GM11168 (cell line): ENCODE data around the gene PGM2.

Experiments used
- in situ Hi-C: fragments of 300-500 bp; cut with MboI; formaldehyde crosslinking; loops from one replicate; pipeline ENCODE4 v1.12.0; 2022; ENCODE audit warnings: low sequenced_read_pairs; ENCODE audit not compliant: unreplicated experiment

Gene PGM2

DNA sequence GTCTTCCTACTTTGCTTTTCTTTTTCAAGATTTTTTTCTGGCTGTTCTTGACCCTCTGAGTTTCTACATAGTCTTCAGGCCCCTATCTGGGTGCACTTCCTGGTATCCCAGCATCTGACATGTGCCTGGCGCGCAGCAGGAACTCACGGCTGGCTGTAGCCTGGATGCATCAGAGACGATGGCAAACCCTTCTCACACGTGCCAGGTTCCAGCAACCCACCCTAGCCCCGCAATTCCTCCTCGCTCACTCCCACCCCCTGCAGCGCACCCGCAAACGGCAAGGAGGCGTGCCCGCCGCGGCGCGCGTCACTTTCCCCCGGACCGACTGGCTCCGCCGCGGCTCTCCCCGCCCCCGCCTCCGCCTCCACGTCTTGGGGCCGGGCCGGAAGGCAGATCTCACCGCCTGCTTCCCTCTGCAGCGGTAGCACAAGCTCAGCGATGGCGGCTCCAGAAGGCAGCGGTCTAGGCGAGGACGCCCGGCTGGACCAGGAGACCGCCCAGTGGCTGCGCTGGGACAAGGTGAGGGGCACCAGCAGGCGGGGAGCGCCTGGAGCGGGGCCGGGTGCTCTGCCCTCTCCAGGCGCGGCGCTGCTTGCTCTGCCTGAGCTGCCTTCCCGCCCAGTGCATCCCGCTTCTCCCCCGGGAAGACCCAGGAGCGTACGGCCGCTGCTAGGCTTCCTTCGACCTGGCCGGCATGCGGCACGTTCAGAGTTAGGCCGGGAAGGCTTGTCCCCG lies at the start of gene PGM2:
TSS of gene PGM2 (plus strand) at position 392 of the 735 bp plus-strand sequence. CDS start at position 439, 47 bp downstream.
- in situ Hi-C loops: no loop called here

DNA sequence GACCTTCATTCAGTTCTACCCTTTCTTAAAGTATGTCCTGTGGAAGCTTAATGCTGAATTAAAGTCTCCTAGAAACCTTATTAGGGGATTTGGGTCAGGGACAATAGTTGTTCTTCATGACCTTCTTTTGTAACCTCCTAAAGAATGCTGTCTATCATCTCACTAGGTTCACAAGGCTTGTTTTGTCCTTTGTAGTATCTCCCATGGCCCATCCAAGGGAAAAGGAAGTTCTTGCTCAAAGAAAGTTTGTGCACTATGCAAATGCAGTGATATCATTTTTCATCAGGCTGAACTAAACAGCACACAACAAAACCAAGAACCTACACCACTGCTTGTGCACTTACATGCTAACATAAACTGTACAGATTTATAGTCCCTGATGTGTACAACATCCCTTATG lies 46.6 kb upstream of the PGM2 start:
- in situ Hi-C loops: loop anchor here (10.0 kb wide), 1 partner anchor 175 kb away; no protein-coding TSS in a partner anchor

DNA sequence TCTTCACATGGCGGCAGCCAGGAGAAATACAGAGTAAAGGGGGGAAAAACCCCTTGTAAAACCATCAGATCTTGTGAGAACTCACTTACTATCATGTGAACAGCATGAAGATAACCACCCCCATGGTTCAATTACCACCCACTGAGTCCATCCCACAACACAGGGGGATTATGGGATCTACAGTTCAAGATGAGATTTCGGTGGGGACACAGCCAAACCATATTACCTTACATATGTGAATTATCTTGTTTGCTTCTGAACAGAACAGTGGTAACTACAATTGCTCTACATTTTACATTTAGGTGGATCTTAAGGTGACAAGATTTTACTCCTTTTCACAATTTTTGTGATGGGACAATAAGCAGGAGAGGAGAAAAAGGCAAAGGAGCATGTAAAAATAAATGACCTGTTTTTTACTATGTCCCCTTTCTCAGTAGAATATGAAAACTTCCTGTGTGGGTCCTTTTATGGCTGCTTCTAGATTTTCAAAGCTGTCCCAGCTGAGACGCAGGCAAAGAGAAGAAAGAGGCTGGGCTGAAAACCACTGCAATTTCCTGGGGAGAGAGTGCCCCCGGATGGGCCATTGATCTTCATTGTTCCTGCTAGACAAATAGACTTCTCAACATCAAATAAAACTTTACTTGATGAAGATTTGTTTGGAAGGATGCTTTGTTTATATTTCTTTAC lies 45.9 kb upstream of the PGM2 start:
- in situ Hi-C loops: loop anchor here (10.0 kb wide), 1 partner anchor 176 kb away; no protein-coding TSS in a partner anchor

DNA sequence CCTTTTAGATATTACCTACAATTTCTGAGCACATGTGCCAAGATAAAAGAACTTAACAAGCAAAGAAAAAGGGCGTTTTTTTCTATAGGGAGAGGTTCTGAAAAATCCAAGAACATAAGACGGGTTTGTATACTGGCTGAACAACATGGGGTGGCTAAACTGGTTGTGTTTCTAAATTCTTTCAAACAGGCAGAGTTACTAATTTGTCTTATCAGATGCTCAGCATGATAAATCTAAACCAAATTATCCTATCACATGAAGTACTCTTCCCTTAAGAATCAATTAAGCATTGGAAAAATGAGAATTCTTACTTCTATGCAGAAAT lies 45.4 kb upstream of the PGM2 start:
- in situ Hi-C loops: loop anchor here (10.0 kb wide), 1 partner anchor 176 kb away; no protein-coding TSS in a partner anchor

DNA sequence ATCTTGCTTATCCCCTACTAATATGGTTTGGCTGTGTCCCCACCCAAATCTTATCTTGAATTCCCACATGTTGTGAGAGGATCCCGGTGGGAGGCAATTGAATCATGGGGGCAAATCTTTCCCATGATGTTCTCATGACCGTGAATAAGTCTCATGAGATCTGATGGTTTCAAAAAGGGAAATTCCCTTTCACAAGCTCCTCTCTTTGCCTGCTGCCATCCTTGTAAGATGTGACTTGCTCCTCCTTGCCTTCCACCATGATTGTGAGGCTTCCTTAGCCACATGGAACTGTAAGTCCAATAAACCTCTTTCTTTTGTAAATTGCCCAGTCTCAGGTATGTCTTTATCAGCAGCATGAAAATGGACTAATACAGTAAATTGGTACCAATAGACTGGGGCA lies 40.2 kb upstream of the PGM2 start:
- in situ Hi-C loops: loop anchor here (10.0 kb wide), 1 partner anchor 181 kb away; no protein-coding TSS in a partner anchor

DNA sequence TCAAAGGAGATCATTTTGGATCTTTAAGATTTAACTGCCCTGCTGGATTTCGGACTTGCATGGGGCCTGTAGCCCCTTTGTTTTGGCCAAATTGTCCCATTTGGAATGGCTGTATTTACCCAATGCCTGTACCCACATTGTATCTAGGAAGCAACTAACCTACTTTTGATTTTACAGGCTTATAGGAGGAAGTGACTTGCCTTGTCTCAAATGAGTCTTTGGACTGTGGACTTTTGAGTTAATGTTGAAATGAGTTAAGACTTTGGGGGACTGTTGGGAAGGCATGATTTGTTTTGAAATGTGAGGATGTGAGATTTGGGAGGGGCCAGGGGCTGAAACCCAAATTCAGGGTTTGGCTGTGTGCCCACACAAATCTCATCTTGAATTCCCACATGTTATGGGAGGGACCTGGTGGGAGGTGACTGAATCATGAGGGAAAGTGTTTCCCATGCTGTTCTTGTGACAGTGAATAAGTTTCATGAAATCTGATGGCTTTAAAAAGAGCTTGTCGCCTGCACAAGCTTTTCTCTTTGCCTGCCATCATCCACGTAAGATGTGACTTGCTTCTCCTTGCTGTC lies 38.5 kb upstream of the PGM2 start:
- in situ Hi-C loops: loop anchor here (10.0 kb wide), 1 partner anchor 183 kb away; no protein-coding TSS in a partner anchor

DNA sequence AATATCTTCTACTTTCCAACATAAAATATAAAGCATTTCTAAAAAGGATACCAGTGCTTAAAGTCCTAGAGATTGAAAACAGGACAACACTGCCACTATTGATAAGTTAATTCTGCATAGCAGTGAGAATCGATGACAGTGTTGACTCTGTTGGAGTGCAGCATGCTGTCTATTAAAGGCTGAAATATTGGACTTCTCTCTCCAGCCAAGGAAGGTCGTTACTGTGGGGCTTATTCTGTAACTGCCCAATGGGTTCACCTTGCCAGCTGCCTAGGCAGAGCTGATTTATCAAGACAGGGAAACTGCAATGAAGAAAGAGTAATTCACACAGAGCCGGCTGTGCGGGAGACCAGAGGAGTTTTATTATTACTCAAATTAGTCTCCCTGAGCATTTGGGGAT lies 37.7 kb upstream of the PGM2 start:
- in situ Hi-C loops: loop anchor here (10.0 kb wide), 1 partner anchor 184 kb away; no protein-coding TSS in a partner anchor

DNA sequence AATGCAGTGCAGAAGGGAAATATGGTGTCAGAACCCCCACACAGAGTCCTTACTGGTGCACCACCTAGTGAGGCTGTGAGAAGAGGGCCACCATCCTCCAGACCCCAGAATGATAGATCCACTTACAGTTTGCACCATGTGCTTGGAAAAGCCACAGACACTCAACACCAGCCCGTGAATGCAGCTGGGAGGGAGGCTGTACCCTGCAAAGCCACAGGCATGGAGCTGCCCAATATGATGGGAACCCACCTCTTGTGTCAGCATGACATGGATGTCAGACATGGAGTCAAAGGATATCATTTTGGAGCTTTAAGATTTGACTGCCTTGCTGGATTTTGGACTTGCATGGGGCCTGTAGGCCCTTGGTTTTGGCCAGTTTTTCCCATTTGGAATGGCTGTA lies 34.2 kb upstream of the PGM2 start:
- in situ Hi-C loops: no loop called here

DNA sequence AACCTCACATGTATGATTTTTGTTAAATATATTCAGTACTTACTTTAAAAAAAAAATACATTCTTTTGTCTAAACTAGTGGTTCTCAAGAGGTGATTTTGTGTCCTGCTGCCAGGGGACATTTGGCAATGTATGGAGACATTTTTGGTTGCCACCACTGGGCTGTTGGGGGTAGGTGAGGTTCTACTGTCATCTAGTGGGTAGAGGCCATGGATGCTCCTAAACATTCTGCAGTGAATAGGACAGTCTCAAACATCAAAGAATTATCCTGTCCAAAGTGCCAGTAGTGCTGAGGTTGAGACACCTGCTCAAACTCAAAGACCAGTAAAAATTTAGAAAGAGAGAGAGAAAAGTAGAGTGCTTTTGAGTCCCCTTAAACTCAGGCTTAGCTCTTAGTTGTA lies 32.9 kb upstream of the PGM2 start:
- in situ Hi-C loops: no loop called here

DNA sequence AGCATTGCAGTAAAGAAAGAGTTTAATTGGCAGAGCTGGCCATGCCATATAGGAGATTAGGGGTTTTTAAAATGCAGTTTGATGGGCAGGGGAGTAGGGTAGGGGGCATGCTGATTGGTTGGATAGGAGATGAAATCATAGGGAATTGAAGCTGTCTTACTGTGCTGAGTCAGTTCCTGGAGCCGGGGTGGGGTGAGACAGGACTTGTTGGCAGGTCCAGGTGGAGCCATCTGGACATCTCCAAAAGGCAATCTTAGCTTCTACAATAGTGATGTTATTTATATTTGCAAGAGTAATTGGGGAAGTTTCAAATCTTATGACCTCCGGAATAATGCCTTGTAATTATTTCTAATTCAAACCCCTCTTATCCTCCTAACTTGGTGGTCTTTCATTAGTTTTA lies 32.4 kb upstream of the PGM2 start:
- in situ Hi-C loops: no loop called here

DNA sequence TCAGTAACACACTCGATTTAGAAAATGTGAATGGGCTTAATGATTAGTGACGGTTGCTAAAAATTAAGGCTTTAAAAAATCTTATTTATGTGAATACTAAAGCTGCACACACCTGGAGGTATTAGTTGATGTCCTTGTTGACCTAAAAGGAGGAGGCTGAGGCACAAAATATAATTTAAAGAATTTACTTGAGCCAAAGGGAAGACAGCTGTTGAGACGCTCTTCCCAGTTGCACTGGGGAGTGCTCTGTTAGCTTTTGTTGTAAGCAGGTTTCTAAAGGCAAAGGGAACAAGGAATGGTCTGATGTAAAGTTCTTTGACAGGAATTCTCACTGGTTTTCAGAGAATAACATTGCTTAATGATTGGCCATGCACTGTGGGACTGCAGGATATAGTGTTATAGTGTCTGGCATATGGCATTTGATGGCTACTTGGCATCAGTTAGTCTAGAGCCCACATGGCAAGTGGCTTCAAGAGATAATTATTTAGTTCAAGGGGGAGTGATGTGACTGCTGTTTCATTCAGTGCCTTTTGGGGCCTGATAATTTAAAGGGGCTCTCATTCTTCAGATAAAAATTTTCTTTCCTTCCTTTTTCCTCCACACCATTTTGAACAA lies 30.8 kb upstream of the PGM2 start:
- in situ Hi-C loops: no loop called here

DNA sequence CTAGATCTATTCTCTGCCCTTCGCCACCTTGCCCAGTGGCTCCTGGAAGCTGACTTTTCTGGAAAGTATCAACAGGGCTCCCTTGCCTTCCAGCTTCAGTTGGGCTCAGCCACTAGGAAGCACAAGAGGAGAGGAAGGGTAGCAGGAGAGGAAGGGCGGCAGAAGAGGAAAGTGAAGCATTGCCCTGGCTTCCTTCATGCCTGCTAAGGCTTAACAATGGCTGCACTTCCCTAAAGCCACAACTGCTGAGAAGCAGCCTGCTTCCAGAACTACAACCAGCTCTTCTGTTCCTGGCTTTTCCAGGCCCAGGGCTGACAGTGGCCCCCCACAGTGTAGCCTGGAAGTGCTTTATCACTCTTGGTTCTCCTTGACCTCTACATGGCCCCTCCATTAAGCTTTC lies 29.1 kb upstream of the PGM2 start:
- in situ Hi-C loops: no loop called here

DNA sequence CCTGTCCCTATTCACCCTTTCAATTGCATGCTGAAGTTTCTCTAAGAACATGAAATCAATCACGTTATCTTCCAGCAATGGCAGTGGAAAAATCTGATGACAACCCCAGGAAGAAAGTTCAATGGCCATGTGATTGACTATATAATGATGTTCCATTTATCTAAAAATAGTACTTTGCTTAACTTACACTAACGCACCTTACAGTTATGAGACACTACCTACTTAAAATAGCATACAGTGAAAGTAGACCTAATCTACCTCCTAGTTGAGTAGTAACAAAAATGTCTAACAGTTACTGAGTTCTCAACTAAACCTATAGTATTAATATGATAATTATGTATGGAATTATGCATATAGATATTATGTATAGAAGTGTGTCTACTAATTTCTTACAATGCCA lies 28.6 kb upstream of the PGM2 start:
- in situ Hi-C loops: no loop called here

DNA sequence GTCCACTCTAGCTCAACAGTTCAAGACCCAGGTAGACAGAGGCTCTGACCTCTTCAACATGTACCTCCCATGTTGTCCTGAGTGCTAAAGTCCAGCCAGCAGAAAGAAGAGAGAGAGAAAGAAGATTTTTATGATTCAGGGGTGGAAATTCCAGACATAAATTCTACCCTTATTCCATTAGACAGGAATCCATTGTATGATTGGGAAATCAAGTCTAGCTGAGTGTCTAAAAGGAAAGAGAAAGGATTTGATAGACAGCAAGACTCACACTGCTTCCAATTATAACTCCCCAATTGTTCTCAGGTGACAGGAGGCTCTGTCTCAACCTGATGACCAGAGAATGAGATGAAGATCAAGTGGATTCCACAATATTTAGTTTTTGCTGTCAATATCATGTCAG lies 27.9 kb upstream of the PGM2 start:
- in situ Hi-C loops: no loop called here

DNA sequence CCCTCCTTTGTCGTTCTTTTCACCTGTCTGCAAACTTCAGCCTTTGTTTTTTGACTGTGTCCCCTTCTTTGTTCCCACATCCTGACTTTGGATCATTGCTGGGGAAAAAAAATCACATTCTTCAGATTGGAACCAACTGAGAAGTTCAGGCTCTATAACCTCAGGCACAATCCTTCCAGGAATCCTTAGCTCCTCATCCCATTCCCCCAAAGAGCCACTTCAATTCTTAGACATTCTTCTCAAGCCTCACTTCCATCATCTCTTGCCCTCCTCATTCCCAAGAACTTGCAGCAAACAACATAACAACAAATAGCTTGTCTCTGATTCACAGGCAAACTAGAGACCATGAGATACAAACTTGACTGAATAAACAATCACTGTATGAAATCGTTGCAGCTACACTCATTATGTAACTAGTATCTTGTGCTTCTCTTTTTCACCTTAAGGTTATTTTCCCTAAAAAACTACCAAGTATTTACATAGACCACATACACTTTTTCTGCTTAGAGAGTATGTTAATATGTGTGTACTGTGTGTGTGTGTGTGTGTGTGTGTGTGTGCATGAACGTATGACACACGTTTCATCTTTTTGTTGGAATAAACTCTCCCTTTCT lies 26.4 kb upstream of the PGM2 start:
- in situ Hi-C loops: no loop called here

DNA sequence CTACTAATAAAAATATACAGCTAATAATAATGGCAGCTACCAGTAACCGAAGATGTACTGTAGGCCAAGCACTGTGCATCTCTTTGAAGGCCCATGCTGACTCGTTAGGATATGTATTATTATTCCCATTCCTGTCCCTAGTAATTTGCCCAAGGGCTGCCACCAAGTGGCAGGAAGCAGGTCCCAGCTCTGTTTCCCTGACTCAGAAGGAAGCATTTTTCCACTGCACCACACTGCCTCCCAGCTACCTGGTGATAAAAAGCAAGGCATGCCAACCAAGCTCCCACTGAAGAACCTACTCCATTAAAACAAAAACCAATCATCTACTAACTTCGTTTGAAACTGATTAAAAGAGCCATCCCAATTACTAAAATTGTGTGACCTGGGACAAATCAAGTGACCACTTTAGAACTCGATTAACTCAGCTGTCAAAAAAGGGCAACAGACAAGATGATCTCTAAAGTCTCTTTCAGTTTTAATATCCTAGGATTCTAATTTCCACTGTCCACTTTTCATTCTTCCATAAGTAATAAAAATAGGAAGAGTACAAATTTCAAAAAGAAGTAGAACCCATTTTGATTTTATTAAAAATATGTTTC lies 24.3 kb upstream of the PGM2 start:
- in situ Hi-C loops: no loop called here

DNA sequence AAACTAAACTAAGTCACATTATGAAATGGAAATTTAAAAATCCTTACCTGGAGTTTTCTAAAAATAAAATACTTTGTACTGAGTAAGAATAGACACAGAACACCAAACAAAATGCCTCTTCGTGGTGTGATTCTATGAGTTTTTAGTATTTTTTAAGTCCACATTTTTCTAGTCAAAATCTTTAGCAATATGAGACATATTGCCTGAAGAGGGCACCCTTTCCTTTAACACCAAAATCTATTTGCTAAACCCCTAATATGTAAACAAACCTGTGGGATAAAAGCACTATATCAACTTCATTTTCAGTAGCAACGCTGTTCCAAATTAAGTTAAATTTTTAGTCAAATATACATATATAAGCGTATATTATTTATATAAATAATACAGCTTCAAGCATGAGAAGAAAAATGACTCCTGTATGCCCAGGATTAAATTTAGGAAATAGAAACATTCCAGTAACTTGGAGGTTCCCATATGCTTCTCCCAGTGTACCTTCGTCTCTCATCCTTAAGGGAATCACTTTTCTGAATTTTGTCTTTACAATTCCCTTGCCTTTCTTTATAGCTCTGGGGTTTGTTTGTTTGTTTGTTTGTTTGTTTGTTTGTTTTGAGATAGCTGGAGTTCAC lies 23.0 kb upstream of the PGM2 start:
- in situ Hi-C loops: no loop called here

DNA sequence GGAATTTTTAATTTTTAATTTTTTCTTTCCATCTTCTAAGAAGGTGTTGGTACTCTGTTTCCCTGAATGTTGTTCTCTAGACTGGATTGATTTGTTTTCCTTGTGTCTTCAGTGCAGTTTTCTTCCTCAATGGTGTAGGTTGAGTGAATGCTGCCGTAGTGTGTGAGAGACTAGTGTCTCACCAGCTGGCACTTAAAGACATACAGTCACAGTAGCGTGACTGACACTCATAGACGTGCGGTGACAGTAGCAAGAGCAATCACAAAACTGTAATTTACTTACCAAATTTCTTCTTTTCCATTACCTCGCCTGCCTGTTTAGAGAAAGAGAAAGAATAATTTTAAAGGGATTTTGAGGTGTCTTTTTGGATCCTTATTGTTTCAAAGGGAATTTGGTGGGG lies 21.4 kb upstream of the PGM2 start:
- in situ Hi-C loops: no loop called here

DNA sequence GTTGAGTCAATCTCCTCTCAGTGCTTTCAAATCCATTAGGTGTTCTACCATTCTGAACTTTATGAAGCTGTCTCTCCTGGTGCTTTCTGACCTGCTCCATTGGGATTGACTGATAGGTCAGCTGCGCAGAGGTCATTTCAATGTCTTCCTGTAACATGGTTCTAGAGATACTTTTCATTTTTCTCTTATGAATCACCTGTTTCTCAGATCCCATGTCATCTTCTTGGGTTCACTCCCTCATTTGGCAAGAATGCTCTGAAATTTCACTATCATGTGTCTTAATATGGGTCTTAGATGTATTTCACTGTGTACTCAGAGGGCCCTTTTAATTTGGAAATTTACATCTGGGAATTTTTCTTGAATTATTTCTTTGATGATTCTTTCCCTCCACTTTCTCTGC lies 13.8 kb upstream of the PGM2 start:
- in situ Hi-C loops: no loop called here

DNA sequence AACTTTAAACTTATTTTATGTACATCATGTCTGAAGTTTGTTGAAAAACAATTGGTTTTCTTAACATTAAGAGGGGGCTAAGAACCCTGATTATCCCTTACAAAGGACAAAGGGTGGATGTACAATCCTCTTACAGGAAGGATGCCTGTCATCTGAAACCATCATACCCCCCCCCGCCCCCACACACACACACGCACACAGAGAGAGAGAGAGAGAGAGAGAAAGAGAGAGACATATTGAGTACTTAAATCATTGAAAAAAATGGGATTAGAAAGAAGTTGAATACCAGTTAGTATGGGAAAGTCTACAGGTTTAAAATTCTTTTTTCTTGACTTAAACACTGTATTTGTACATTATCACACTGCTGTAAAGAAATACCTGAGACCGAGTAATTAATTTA lies 10.9 kb upstream of the PGM2 start:
- in situ Hi-C loops: loop anchor here (5.0 kb wide), 1 partner anchor 217 kb away; no protein-coding TSS in a partner anchor
